Measurements from ENCODE around the gene RESP18.

DNA sequence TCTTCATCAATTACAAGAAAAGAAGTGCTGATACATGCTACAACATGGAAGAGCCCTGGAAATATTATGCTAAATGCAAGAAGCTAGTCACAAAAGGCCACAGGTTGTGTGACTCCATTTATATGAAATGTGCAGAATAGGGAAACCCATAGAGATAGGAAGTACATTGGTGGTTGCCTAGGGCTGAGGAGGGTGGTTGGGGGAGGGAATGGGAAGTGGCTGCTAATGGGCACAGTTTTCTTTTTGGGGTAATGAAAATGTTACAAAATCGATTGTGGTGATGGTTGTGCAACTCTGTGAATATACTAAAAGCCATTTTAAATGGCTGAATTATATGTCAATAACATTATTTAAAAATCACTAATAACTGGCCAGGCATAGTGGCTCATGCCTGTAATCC lies 24.3 kb upstream of the RESP18 start:
- TF ChIP-seq GATA3 (IDR thresholded peaks at IDR 0.05; ENCODE audit: low read depth, low read length) (no peak), GATA2 (IDR thresholded peaks at IDR 0.05; ENCODE audit: low read depth, low read length) (no peak)

Measured in SH-SY5Y (cell line).